A673 (cell line): ENCODE measurements around the gene GATAD2B. TPM values are rescaled to one million over a fixed set of nuclear protein-coding genes. Genes with fewer than 3 reads are reported as not detected.

Source experiments
- BruUV-seq: library from RNA; stranded (reverse); fragments of 400-500 nt; replicated peaks from 2 replicates; lab custom pipeline; 2021; lab: Mats Ljungman, UMichigan
- CTCF ChIA-PET: fragments of 300-600 bp; sonication (Branson Sonifier 250); formaldehyde crosslinking; loops from one replicate; lab custom pipeline; 2022; ENCODE audit warnings: antibody characterized with exemption; lab: Charles Lee
- POLR2A ChIA-PET: fragments of 300-600 bp; sonication (Branson Sonifier 250); formaldehyde crosslinking; loops from one replicate; lab custom pipeline; 2022; ENCODE audit warnings: antibody characterized with exemption; ENCODE audit not compliant: low non-redundant PET; lab: Charles Lee
- DNase-seq: peaks from one replicate; pipeline ENCODE4 v3.0.0-alpha.2; 2015; ENCODE audit warnings: low spot score
- H3K27ac ChIP-seq: fragments of 200-600 bp; sonication (generic); 2 replicates; pipeline ENCODE4 v1.5.1; 2016; ENCODE audit warnings: mixed run types, low read depth, mild to moderate bottlenecking, mixed read lengths, antibody characterized with exemption, low read length; ENCODE audit not compliant: poor library complexity, severe bottlenecking
- H3K27me3 ChIP-seq: fragments of 200-600 bp; sonication (generic); replicated peaks from 2 replicates; pipeline ENCODE4 v1.6.1; 2017; ENCODE audit warnings: mixed run types, low read depth, mild to moderate bottlenecking, mixed read lengths, antibody characterized with exemption, low read length; ENCODE audit not compliant: insufficient read depth, poor library complexity
- H3K36me3 ChIP-seq: fragments of 200-600 bp; sonication (generic); 2 replicates; pipeline ENCODE4 v1.6.1; 2016; ENCODE audit warnings: mixed run types, mild to moderate bottlenecking, mixed read lengths, antibody characterized with exemption, low read length; ENCODE audit not compliant: insufficient read depth, poor library complexity, severe bottlenecking
- H3K4me1 ChIP-seq: fragments of 200-600 bp; sonication (generic); 2 replicates; pipeline ENCODE4 v1.6.1; 2017; ENCODE audit warnings: mixed run types, mild to moderate bottlenecking, mixed read lengths, antibody characterized with exemption, low read length; ENCODE audit not compliant: insufficient read depth, poor library complexity, severe bottlenecking
- H3K4me3 ChIP-seq: fragments of 200-600 bp; sonication (generic); 2 replicates; pipeline ENCODE4 v1.5.1; 2016; ENCODE audit warnings: low read depth, mixed run types, mild to moderate bottlenecking, mixed read lengths, low read length; ENCODE audit not compliant: poor library complexity, severe bottlenecking
- H3K9me3 ChIP-seq: fragments of 200-600 bp; sonication (generic); 2 replicates; pipeline ENCODE4 v1.6.1; 2016; ENCODE audit warnings: mixed run types, low read depth, mild to moderate bottlenecking, mixed read lengths, antibody characterized with exemption, low read length; ENCODE audit not compliant: poor library complexity, severe bottlenecking
- EZH2 ChIP-seq: fragments of 200-600 bp; sonication (generic); IDR thresholded peaks from 2 replicates; pipeline ENCODE4 v1.6.1; 2017; ENCODE audit warnings: borderline replicate concordance, low read depth, mild to moderate bottlenecking, mixed read lengths, antibody characterized with exemption, low read length; ENCODE audit not compliant: poor library complexity, severe bottlenecking
- intact Hi-C: fragments of 100-400 bp; cut with micrococcal nuclease; formaldehyde crosslinking; loops from one replicate; pipeline ENCODE4 v1.10.0; 2022; ENCODE audit not compliant: unreplicated experiment
- total RNA-seq: library from RNA; stranded (reverse); gene quantifications from 2 replicates; pipeline ENCODE4 v1.2.3, GENCODE V29; 2021
- TF ChIP-seq, protein P1 (sequence below): fragments of 300-800, 200-600 bp; sonication (generic); conservative IDR thresholded peaks from 2 replicates; pipeline ENCODE4 v1.5.1; 2017; ENCODE audit warnings: low read depth, mild to moderate bottlenecking, antibody characterized with exemption, low read length, moderate library complexity, mixed read lengths

Gene GATAD2B
- total RNA-seq, 1 experiment from 2014 or later: 58.8 TPM

DNA sequence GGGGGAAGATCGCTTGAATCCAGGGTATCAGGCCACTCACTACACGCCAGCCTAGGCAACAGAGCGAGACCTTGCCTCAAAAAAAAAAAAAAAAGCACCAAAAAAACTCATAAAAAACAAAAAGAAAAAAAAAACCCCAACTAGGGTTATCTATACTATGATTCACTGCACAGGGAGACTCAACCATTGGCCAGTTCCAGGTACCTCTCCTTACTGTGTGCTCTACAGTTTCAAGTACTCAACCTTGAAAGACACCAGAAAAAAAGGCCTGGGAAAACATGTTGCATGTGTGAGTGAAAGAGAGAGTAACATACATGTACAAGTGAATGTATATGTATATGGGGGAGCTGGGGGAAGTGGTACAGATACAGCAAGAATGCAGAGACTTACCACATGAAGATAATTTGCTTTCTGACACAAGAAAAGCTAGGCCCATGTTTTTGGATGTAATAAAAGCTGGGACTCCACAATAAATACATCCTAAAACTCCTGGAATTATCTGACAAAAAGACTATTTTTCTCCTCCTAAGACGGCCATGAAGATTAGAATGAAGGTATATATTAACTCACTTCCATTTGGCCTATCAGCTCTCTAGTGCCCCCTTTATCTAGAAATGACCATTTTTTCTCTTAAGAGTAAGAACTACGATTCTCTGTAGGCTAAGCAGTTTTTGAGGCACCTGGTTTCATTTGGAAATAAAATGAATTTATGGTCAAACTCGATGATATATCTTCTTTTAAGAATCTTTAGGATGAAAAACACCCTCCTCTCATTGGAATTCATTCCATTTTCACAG, 95.4 kb downstream of the GATAD2B start:
- intact Hi-C loops: no loop called here
- peaks cover 25% of the 10 kb centered on the region for H3K36me3 ChIP-seq
- DNase-seq: no peak
- H3K4me3 ChIP-seq: no peak overlapping the region
- no peak overlapping the region for H3K27ac ChIP-seq
- BruUV-seq: TSS peak; percentile 18
- ChIA-PET CTCF (interaction anchor here (0.6 to 0.8 kb wide), 3 partner anchors 80 to 914 kb away, joined by 4 to 9 read pairs (median 4); no protein-coding TSS in a partner anchor), POLR2A (no interaction called here)
- no peaks in the 10 kb centered on the region for H3K9me3 ChIP-seq
- no peak for TF ChIP-seq EZH2
- TF ChIP-seq, protein P1, sequence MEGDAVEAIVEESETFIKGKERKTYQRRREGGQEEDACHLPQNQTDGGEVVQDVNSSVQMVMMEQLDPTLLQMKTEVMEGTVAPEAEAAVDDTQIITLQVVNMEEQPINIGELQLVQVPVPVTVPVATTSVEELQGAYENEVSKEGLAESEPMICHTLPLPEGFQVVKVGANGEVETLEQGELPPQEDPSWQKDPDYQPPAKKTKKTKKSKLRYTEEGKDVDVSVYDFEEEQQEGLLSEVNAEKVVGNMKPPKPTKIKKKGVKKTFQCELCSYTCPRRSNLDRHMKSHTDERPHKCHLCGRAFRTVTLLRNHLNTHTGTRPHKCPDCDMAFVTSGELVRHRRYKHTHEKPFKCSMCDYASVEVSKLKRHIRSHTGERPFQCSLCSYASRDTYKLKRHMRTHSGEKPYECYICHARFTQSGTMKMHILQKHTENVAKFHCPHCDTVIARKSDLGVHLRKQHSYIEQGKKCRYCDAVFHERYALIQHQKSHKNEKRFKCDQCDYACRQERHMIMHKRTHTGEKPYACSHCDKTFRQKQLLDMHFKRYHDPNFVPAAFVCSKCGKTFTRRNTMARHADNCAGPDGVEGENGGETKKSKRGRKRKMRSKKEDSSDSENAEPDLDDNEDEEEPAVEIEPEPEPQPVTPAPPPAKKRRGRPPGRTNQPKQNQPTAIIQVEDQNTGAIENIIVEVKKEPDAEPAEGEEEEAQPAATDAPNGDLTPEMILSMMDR: peak; percentile 44; the same call in 1 of the 2 replicates
- no peaks in the 10 kb centered on the region for H3K4me1 ChIP-seq
- no peaks in the 10 kb centered on the region for H3K27me3 ChIP-seq

DNA sequence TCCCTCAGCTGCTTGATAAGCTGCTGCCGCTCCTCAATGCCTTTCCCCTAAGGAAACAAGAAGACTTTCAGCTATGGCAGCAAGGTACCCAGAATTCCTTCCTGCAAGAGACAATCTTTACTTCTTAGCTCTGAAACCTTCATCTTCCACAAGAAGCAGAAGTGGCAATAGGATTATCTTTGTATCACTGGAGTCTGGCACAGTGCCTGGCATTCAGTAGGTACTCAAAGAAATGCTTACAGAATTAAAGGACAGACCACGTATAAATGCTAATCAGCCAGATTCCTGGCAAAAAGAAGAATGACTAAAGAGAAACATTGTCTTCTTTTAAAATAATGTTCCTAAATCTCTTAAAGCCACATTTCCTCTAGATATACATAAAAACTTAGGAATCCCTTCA, 103.9 kb downstream of the GATAD2B start:
- CTCF ChIA-PET: no interaction called here

DNA sequence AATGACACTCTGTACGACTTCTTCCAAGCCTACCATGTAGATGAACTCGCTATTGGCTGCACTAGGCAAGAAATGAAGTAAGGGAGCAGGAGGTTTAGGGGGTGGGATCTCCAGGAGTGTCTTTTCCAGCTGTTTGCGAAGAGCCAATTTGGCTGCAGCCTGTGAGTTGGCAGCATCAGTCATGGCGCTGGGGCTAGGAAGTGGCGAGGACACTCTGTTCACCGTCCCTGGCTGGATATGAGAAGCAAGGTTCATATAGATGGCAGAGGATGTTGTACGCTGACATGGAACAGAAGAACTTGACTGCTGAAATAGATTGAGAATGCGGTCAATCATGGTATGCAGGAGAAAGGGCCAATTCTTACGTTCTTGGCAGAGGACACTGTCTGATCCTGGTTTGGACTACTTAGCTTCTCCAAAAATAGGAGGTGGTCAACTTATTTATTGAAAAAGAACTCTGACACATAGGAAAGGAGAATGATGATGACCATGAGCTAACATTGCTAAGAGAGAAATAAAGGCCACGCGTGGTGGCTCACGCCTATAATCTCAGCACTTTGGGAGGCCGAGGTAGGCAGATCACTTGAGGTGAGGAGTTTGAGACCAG, 106.4 kb downstream of the GATAD2B start:
- Histone ChIP-seq H3K27me3 (no peaks in the 10 kb centered on the region), H3K4me1 (peaks cover 12% of the 10 kb centered on the region), H3K27ac (no peak overlapping the region), H3K4me3 (no peak overlapping the region), H3K36me3 (peaks cover 56% of the 10 kb centered on the region), H3K9me3 (no peaks in the 10 kb centered on the region)
- no TSS peak for BruUV-seq
- CTCF ChIA-PET: no interaction called here
- TF ChIP-seq, protein P1: no peak
- TF ChIP-seq EZH2: no peak
- POLR2A ChIA-PET: no interaction called here
- no peak for DNase-seq
- intact Hi-C loops: no loop called here

More for the DNA sequence above, 103.9 kb downstream of the GATAD2B start:
- POLR2A ChIA-PET: no interaction called here
- TF ChIP-seq EZH2: no peak
- TF ChIP-seq, protein P1: no peak
- peaks cover 36% of the 10 kb centered on the region for H3K36me3 ChIP-seq
- no TSS peak for BruUV-seq
- DNase-seq: peak; percentile 70
- no peaks in the 10 kb centered on the region for H3K9me3 ChIP-seq
- intact Hi-C loops: no loop called here
- no peak overlapping the region for H3K4me3 ChIP-seq
- H3K27ac ChIP-seq: no peak overlapping the region
- no peaks in the 10 kb centered on the region for H3K27me3 ChIP-seq
- H3K4me1 ChIP-seq: peaks cover 12% of the 10 kb centered on the region
